ENCODE measurements around the gene ENPEP.

DNA sequence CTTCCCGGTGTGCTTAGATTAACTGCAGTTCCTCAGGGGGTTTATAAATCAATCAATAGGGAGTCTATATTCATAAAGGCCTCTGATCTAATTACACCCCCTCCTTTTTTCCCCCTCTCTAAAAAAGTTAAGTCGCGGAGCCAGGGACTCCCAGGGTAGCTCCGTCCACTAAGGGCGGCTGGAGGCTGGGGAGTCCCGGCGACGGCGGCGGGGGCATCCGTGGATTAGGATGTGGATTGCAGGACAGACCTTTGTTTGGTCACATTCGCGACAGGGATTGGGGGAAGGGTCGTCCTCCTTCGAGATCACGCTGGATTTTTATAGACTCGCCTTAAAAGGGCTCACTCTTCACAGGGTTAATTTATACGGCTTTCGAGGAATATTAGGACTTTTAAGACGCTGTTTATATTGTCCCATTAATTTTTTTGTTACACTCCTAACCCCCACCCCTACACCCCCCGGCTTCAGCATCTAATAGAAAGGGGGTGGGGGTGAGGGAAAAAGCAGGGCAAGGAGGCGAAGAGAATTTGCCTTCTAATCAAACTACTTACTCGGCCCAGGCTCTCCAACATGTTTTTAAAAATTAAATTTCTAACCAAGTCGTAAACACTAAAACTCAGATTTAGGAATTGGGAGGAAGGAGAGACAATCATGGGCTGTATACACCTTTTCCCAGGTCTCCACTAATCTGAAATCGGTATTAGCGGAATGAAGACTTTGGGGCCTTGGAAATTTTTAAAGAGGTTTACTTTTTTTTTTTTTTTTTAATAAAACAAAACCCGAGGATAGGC, 138.4 kb downstream of the ENPEP start:
- TF ChIP-seq, protein P1, sequence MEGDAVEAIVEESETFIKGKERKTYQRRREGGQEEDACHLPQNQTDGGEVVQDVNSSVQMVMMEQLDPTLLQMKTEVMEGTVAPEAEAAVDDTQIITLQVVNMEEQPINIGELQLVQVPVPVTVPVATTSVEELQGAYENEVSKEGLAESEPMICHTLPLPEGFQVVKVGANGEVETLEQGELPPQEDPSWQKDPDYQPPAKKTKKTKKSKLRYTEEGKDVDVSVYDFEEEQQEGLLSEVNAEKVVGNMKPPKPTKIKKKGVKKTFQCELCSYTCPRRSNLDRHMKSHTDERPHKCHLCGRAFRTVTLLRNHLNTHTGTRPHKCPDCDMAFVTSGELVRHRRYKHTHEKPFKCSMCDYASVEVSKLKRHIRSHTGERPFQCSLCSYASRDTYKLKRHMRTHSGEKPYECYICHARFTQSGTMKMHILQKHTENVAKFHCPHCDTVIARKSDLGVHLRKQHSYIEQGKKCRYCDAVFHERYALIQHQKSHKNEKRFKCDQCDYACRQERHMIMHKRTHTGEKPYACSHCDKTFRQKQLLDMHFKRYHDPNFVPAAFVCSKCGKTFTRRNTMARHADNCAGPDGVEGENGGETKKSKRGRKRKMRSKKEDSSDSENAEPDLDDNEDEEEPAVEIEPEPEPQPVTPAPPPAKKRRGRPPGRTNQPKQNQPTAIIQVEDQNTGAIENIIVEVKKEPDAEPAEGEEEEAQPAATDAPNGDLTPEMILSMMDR (IDR thresholded peaks at IDR 0.05 in 2 of 3, conservative IDR thresholded peaks at IDR 0.05 in 1 of 3; ENCODE audit: insufficient read depth in 2 of 3, low read depth in 1 of 3, low read length in 3 of 3) = no peak
- no peak for TF ChIP-seq ZFPM2 (CRISPR knock-in tag; IDR thresholded peaks at IDR 0.05)
- no peak for TF ChIP-seq POLR2A (conservative IDR thresholded peaks at IDR 0.05)
- TF ChIP-seq EWSR1 (IDR thresholded peaks at IDR 0.05; ENCODE audit: borderline replicate concordance, low read depth, partially characterized antibody) = no peak
- TF ChIP-seq, protein P2, sequence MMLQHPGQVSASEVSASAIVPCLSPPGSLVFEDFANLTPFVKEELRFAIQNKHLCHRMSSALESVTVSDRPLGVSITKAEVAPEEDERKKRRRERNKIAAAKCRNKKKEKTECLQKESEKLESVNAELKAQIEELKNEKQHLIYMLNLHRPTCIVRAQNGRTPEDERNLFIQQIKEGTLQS (IDR thresholded peaks at IDR 0.05) = no peak
- TF ChIP-seq, protein P2 (CRISPR knock-in tag; conservative IDR thresholded peaks at IDR 0.05) = no peak
- TF ChIP-seq, protein P3, sequence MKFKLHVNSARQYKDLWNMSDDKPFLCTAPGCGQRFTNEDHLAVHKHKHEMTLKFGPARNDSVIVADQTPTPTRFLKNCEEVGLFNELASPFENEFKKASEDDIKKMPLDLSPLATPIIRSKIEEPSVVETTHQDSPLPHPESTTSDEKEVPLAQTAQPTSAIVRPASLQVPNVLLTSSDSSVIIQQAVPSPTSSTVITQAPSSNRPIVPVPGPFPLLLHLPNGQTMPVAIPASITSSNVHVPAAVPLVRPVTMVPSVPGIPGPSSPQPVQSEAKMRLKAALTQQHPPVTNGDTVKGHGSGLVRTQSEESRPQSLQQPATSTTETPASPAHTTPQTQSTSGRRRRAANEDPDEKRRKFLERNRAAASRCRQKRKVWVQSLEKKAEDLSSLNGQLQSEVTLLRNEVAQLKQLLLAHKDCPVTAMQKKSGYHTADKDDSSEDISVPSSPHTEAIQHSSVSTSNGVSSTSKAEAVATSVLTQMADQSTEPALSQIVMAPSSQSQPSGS (CRISPR knock-in tag; IDR thresholded peaks at IDR 0.05) = no peak
- TF ChIP-seq ZNF217 (CRISPR knock-in tag; IDR thresholded peaks at IDR 0.05) = no peak
- no peak for TF ChIP-seq NFE2 (IDR thresholded peaks at IDR 0.05; ENCODE audit: low read depth)
- TF ChIP-seq FOXK2 (conservative IDR thresholded peaks at IDR 0.05 in 1 of 2, IDR thresholded peaks at IDR 0.05 in 1 of 2; ENCODE audit: low read depth in 2 of 2) = no peak
- TF ChIP-seq JUN (IDR thresholded peaks at IDR 0.05; ENCODE audit: borderline replicate concordance, low read depth, low read length) = no peak
- TF ChIP-seq JUN (CRISPR knock-in tag; IDR thresholded peaks at IDR 0.05; ENCODE audit: borderline replicate concordance) = no peak
- no peak for TF ChIP-seq POLR2AphosphoS5 (IDR thresholded peaks at IDR 0.05; ENCODE audit: control insufficient read depth, insufficient read depth, low read depth, low read length)

Measured in K562 (cell line).